Tibial nerve (tissue), 3 donors: ENCODE measurements around the gene TMPRSS11D.

Experiments
- CTCF ChIP-seq, 5 experiments: fragments of 200-600 bp in 3 of 5; fragments of 450-650 bp in 2 of 5; sonication (generic) in 3 of 5; IDR thresholded peaks; one replicate each; pipeline ENCODE4 v1.5.1; 2016 to 2019; ENCODE audit warnings: antibody characterized with exemption in 5 of 5, mild to moderate bottlenecking in 3 of 5, moderate library complexity in 2 of 5
- POLR2A ChIP-seq, 2 donors: fragments of 450-650 bp; IDR thresholded peaks; one replicate each; pipeline ENCODE4 v1.6.1; 2017; ENCODE audit warnings: antibody characterized with exemption in 2 of 2, mild to moderate bottlenecking in 2 of 2, moderate library complexity in 2 of 2

DNA sequence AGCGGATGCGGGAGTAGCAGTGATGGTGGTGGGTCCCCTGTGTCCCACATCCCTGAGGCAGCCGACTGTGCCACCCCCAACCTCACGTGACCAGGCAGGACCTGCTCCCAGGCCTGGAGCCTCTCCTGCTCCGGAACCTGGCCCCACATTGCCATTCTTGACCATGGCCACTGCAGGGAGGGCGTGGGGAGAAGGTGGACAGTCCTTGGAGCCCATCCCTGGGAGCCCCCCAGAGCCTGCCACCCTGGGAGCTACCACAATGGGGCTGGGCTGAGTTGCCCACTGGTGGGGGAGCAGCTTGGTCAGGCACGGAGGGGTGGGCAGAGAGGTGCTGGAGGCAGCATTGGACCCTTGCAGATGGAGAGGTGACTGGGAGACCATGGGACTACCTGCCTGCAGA lies 42.7 kb upstream of the TMPRSS11D start:
- TF ChIP-seq CTCF (IDR thresholded peaks at IDR 0.05) (no peak), POLR2A (IDR thresholded peaks at IDR 0.05) (no peak)
